GM19193 (cell line): Measurements from ENCODE around the gene RFNG.

Experiments used
- POLR2A ChIP-seq: IDR thresholded peaks from 4 replicates; pipeline ENCODE4 v1.6.1; 2011; ENCODE audit not compliant: insufficient read depth, insufficient read length; ENCODE audit errors: extremely low read depth

The RFNG gene

GRCh38 chr17:82035488-82035887 is 16.1 kb downstream of the RFNG start:
- no peak for TF ChIP-seq POLR2A

GRCh38 chr17:82034371-82035011 is 17.1 kb downstream of the RFNG start:
- TF ChIP-seq POLR2A, result no peak

- TF ChIP-seq POLR2A, result no peak
These were observed 18.1 kb downstream of the RFNG start for GRCh38 chr17:82033359-82034085.

DNA sequence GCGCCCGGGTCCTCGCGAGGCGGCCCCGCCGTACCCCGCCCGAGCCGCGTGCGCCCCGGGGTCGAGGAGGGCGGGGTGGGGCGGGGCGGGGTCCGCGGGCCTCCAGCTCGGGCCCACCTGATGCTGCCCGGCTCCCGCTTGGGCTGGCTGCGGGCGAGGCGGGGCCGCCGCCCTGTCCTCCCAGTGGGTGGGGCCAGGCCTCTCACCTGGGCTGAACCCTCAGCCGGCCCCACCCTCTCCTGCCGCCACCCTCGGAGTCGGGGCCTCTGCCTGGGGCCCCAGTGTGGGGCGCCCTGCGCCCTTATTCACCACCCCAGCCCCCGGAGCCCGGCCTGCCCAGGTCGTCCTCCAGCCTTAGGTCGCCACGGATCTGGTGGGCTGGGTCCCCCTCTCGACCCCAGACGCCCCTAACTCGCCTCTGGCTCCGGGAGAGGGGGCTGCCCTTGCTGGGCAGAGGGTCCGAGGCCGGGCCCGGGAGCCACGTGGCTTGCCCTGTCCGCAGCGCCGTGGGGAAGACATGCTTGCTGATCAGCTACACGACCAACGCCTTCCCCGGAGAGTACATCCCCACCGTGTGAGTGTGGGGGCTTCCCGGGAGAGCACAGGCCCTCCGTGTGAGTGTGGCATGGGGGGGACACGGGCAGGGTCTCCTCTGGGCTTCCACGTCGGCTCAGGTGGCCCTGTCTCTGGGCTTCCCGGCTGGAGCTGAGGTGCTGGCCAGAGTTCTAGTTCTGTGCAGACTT is 19.6 kb downstream of the RFNG start:
- TF ChIP-seq POLR2A, result no peak

GRCh38 chr17:82031303-82031884 is 20.2 kb downstream of the RFNG start, which contains the start of gene RAC3:
Gene RAC3 (plus strand): TSS chr17:82031678. CDS start chr17:82031762, 84 bp downstream.
- no peak for TF ChIP-seq POLR2A

DNA sequence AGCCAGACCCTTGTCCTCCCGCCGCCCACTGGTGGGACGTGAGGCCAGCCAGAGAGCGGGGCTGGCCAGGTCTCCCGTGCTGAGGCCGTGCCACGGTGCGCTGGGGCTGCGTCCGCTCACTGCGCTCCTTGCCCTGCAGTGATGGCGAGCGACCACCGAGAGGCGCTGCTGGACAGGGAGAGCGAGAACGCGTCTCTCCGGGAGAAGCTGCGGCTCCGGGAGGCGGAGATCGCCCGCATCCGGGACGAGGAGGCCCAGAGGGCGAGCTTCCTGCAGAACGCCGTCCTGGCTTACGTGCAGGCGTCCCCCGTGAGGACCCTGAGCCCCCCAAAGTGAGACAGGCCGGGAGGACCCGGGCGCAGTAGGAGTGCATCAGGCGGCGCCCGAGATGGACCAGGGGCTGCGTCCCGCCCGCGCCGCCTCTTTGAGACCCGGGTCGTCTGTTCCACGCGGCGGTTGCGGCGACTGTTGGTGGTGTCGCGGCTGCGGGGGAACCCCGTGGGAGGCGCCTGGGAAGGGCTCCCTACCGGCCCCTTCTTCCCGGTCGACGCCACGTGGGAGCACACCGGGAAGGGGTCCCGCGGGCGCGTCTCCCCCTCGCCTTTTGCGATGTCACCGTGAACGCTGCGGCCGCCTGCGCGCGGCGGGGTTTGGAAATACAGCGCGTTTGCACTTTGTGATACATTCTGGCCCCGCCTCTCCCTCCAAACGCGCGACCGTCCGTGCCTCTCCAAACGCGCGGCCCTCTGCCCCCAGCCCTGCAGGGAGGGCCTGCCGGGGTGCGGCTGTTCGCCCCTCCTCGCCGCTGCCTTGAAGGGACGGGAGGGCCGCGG is 20.9 kb downstream of the RFNG start:
- TF ChIP-seq POLR2A, result no peak

DNA sequence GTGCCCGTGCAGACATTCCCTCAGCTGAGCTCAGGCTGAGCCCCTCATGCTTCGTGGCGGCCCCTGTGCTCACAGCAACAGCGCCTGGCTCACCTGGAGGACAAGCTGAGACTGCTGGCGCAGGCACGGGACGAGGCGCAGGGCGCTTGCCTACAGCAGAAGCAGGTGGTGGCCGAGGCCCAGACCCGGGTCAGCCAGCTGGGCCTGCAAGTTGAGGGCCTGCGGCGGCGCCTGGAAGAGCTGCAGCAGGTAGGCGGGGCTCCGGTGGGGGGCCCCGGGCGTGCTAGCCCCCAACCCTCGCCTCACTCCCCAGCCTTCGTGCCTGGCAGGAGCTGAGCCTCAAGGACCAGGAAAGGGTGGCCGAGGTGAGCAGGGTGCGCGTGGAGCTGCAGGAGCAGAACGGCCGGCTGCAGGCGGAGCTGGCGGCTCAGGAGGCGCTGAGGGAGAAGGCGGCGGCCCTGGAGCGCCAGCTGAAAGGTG is 21.6 kb downstream of the RFNG start:
- TF ChIP-seq POLR2A, result no peak

DNA sequence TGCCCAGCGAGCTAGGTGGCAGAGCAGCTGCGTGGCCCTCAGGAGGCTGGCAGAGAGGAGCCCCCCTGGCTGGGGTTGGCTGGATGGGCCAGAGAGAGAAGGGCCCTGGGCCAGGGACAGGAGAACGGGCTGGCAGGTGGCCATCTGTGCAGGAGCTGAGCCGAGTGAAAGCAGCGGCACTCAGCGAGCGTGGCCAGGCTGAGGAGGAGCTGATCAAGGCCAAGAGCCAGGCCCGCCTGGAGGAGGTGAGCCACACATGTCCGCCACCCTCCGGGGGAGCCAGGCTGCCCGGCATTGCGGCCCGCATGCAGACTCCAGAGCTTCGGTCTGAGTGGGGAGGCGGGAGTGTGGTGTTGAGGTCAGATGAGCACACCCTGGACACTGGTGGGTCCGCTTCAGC is 22.2 kb downstream of the RFNG start:
- no peak for TF ChIP-seq POLR2A

- TF ChIP-seq POLR2A, result no peak
These were observed 22.6 kb downstream of the RFNG start for GRCh38 chr17:82028966-82029365.

DNA sequence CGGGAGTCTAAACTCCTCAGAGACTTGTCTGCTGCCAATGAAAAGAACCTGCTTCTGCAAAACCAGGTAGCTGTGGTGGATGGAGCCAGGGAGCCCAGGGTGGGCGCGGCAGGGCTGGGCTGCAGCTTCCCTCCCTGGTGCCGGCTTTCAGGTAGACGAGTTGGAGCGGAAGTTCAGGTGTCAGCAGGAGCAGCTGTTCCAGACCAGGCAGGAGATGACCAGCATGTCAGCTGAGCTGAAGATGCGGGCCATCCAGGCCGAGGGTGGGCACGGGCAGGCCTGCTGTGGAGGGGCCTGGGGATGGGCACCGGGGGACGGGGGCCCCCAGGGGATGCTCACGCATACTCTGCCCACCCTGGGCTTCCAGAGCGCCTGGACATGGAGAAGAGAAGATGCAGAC is 23.4 kb downstream of the RFNG start:
- no peak for TF ChIP-seq POLR2A

DNA sequence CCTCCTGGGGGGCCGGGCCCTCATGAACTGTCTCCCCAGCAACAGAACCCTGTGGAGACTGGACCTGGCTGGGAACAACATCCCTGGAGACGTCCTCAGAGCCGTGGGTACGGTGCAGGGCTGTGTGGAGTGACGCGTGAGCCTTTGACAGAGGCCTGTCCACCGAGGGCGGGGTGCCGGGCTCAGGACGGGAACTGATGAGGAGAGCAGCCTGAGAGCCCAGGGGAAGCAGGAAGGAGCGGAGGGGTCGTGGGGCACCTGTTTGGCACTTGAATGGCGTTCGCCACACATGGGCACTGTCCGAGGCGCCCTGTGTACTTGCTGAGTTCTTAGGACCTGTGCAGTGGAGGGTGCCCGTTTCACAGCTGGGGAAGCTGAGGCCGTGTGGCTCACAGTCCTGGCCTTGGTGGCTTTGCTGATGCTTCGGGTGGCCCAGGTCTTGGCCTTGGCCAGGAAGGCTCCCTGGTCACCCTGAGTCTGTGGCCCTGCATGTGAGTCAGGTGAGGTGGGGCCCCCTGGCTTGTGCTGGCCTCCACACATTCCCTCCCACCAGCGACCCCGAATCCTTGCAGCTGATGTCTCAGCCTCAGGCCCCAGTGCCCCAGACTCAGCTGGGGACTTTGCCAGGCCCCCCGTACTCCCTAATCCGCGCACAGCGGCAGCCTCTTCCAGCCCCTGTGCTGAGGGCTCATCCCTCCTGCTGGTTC is 26.1 kb downstream of the RFNG start:
- no peak for TF ChIP-seq POLR2A

DNA sequence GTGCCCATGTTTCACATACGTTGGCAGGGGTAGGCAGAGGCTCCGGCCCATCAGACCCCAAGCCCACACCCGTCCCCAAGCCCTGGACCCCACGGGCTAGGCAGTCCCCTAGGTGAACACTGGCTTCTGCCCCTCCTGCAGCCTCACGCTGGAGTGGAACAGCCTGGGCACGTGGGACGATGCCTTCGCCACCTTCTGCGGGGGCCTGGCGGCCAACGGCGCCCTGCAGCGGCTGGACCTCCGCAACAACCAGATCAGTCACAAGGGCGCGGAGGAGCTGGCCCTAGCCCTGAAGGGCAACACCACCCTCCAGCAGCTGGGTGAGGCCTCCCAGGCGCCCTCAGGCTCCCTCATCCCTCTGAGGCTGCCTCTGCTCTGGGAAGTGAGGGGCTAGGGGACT is 26.8 kb downstream of the RFNG start:
- no peak for TF ChIP-seq POLR2A

GRCh38 chr17:82023447-82024241 is 28.0 kb downstream of the RFNG start:
- no peak for TF ChIP-seq POLR2A
